GM18505 (cell line): ENCODE results near the gene TTC39C.
"Not testable (repeated sequence)": the region's sequence is repeated elsewhere in the genome, so short reads cannot be mapped to it uniquely, and the experiment has no call there.

Source experiments
- ATAC-seq: cut with Tn5 transposase; IDR thresholded peaks from one replicate; pipeline ENCODE4 v1.9.1; 2021; ENCODE audit not compliant: unreplicated experiment
- POLR2A ChIP-seq: IDR thresholded peaks from 4 replicates; pipeline ENCODE4 v1.6.1; 2011; ENCODE audit warnings: borderline replicate concordance; ENCODE audit not compliant: insufficient read depth, insufficient read length; ENCODE audit errors: extremely low read depth

The TTC39C gene

DNA sequence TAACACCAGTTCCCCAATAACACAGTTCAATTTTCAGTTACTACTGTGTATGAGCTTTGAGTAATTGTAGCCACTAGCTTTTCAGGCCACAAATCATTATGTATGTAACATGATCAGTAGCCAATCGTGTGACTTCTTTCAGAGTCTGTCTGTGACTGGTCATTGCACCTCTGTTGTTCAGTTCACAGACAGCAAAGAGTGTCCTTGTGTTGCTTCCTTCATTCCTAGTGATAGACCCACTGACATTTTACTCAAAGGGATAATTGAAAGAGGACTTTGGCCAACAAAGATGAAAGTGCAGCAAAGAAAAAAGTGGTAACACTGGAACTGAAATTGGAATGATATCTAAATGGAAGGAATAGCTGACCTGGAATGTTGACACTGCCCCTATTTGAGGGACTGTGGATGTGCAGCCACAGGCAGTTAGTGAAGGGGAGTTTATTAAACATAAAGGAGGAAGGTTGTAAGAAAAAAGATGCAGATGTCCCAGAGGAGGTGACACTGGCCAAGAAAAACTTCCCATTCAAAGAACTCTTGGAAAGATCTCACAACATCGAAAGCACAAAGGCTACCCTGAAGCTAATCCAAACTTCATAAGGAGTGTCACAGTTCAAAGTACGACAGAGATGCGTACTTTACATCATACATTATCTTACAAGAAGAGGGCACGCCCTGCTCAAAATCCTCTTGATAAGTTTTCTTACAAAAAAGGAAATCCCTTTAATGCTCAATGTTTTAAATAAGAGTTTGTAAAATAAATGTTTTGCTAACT, 19.3 kb downstream of the TTC39C start:
- no peak for TF ChIP-seq POLR2A
- ATAC-seq, result no peak

GRCh38 chr18:24035316-24035715, 20.8 kb downstream of the TTC39C start:
- ATAC-seq, result no peak
- no peak for TF ChIP-seq POLR2A

DNA sequence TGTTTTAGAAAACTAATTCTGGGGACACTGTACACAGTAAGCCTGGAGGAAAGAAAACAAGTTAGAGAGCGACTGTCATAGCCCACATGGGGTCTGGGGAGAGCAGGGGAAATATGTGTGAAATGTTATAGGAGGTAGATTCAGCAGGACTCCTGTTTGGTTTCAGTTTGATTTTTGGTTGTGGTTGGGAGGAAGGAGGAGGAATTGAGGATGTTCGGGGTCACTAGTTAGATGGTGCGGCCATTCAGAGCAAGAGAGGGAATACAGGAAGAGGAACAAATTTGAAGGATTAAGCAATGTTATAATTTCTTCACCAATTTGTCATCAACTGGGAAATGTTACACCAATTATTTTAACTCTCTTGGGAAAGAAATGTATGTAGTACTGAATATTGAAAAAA, 25.1 kb downstream of the TTC39C start:
- TF ChIP-seq POLR2A, result no peak
- no peak for ATAC-seq

GRCh38 chr18:24041691-24042090, 27.1 kb downstream of the TTC39C start:
- no peak for TF ChIP-seq POLR2A
- no peak for ATAC-seq

GRCh38 chr18:24043403-24043802, 28.8 kb downstream of the TTC39C start:
- TF ChIP-seq POLR2A, result no peak
- no peak for ATAC-seq

GRCh38 chr18:24048261-24048660, 33.7 kb downstream of the TTC39C start:
- no peak for TF ChIP-seq POLR2A
- ATAC-seq, result no peak

GRCh38 chr18:24049142-24049541, 34.6 kb downstream of the TTC39C start:
- TF ChIP-seq POLR2A, result no peak
- no peak for ATAC-seq

DNA sequence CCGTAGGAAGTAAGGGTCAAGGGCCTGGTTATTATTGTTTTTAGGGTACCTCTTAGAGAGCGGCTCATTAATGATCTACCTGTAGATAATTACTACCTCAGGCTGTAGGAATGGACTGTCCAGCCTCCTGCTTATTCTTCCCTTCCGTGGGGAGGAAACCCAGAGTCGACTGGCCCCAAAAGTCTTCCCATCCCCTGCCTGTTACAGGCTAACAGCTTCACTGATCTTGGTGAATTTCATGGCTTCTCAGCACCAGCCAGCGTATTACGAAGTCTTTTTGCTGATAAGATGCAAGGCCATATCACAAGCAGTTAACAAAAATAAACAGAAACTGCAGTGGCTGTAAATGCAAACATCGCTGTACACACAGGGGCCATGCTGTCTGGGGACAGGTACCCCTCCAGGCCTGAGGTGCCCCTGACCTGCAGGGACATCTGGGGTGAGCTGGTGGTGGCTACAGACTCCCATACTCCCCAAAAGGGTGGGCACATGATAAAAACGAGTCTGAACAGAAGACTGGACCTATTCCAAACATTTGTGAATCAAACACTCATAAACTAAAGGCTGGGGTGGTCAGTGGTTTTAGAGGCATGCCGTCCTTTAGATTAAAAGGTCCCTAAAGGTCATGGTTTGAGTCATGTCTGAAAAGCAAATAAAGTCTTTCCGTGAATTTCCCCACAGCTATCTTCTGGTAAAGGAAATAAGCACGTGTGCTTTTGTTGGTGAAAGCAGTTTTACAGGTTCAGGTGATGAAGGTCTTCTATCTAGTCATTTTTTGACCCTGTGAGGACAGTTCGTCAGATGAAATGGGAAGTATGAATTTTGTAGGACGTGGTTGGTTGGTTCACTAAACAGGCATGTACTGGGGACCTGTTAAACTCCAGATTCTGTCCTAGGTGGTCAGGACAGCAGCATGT, 36.7 kb downstream of the TTC39C start:
- no peak for ATAC-seq

GRCh38 chr18:24052053-24052452, 37.5 kb downstream of the TTC39C start:
- ATAC-seq, result no peak
- no peak for TF ChIP-seq POLR2A

More for the DNA sequence above, 36.7 kb downstream of the TTC39C start:
- no peak for TF ChIP-seq POLR2A

DNA sequence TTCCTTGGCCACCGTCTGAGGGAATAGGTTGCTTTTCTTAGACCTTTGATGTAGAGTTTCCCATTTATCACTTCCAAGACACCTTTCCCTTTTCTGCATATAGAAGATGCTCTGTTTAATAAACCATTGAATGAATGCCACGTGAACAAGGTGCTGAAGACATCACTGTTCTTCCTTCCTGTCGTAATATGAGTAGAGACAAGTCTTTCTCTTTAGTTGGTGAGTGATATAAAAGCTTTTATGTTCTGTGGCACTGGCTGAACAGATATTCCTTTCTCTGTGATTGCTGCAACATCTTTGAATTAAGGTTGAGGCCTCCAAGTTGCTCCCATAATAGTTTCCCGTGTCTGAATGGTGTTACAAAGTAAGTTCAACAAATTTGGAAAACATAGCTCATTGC, 38.7 kb downstream of the TTC39C start:
- TF ChIP-seq POLR2A, result no peak
- no peak for ATAC-seq

DNA sequence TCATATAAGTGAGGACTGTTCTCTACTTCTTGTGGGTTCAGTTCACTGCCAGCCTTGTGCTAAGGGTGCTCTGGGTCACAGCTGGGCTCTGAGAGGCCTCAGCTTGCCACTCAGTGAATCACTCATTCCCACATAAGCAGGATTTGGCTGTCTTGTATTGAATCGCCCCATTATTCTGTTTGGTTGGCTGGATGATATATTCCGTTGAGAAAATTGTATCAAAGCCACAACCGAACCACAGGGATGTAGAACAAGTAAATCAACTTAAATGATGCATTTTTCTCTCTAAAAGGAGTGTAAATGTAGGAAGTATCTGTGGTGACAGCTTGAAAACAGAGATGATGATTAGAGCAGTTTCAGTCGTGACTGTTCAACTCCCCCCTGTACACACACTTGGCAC, 39.6 kb downstream of the TTC39C start:
- TF ChIP-seq POLR2A, result no peak

DNA sequence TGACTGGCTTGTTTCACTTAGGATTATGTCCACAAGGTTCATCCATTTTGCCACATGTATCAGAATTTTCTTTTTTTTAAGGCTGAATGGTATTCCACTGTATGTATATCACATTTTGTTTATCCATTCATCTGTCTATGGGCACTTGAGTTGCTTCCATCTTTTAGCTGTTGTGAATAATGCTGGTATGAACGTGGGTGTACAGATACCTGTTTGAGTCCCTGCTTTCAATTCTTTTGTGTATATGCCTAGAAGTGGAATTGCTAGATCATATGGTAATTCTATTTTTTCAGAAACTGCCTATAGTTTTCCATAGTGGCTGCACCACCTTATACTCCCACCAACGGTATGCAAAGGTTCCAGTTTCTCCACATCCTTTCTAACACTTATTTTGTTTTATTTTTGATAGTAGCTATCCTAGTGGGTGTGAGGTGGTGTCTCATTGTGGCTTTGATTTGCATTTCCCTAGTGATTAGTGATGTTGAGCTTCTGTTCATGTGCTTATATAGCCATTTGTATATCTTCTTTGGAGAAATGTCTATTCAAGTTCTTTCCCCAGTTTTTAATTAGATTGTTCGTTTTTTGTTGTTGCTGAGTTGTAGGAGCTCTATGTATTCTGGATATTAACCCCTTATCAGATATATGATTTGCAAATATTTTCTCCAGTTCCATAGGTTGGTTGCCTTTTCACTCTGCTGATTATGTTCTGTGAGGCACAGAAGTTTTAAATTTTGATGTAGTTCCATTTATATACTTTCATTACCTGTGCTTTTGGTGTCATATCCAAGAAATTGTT, 40.7 kb downstream of the TTC39C start:
- TF ChIP-seq POLR2A, result no peak
- no peak for ATAC-seq

More for the DNA sequence above, 39.6 kb downstream of the TTC39C start:
- no peak for ATAC-seq

DNA sequence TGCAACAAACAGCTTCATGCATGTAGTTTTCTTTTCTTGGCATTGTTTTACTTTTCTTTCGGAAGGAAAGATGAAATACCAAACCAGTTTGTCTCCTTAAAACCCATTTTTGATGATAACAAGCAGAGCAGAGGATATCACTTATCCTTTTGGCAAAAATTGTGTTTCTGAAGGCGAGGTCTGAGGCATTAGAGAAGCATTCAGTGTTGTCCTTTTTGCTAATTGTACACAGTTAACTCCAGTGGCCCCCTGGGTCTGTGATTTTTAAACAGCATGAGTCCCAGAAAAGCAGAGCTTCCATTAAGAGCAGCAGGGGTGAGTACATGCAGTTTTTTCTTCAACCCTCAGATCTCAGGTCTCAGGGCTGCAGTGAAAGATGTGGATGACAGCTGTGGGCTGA, 41.3 kb downstream of the TTC39C start:
- no peak for TF ChIP-seq POLR2A
- ATAC-seq, result no peak

DNA sequence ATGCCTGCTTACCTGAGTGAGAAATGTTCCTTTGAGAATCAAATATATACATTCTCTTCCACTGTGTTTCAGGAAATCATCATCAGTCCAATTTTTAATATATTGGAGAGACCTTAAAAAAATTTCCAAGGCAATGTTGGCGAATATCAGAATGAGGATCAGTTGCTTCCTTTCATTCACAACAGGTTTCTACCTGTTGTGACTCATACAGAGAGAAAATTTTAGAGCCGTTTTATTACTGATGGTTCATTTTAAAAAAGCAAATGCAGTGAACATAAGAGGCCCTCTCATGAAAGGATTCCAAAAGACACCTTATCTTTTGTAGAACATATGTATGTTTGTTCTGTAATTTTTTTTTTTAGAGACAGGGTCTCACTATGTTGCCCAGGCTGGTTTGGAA, 42.0 kb downstream of the TTC39C start:
- TF ChIP-seq POLR2A, result no peak
- ATAC-seq, result no peak

- TF ChIP-seq POLR2A, result no peak
- no peak for ATAC-seq
Measured at GRCh38 chr18:24057804-24058203, 43.2 kb downstream of the TTC39C start.

GRCh38 chr18:24059385-24059784, 44.8 kb downstream of the TTC39C start:
- not testable (repeated sequence) for ATAC-seq
